Measurements from ENCODE around the gene PLPP6.

DNA sequence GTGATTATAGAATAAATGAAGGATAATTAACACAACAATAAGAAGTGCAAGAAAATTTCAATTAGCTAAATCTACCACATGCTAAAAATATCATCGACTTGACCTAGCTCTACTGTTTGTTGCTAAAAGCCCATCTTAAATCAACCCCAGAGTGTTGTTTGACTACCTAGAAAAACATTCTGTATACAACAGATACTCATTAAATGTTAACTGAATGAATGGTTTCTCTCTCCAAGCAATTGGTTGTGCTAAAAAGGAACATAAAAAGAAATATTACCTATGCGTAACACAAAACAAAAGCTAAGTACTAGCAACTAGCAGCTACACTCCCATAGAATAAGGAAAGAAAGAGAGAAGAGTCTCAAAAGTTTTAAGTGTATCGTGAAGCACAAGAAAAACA is 5.5 kb upstream of the PLPP6 start:
- TF ChIP-seq, protein P1, sequence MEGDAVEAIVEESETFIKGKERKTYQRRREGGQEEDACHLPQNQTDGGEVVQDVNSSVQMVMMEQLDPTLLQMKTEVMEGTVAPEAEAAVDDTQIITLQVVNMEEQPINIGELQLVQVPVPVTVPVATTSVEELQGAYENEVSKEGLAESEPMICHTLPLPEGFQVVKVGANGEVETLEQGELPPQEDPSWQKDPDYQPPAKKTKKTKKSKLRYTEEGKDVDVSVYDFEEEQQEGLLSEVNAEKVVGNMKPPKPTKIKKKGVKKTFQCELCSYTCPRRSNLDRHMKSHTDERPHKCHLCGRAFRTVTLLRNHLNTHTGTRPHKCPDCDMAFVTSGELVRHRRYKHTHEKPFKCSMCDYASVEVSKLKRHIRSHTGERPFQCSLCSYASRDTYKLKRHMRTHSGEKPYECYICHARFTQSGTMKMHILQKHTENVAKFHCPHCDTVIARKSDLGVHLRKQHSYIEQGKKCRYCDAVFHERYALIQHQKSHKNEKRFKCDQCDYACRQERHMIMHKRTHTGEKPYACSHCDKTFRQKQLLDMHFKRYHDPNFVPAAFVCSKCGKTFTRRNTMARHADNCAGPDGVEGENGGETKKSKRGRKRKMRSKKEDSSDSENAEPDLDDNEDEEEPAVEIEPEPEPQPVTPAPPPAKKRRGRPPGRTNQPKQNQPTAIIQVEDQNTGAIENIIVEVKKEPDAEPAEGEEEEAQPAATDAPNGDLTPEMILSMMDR (IDR thresholded peaks at IDR 0.05; ENCODE audit: poor library complexity, severe bottlenecking): no peak
- TF ChIP-seq POLR2AphosphoS5 (IDR thresholded peaks at IDR 0.05): no peak
